ENCODE results near the gene NDC1. TPM values are rescaled to one million over a fixed set of nuclear protein-coding genes. Genes with fewer than 3 reads are reported as not detected.

NDC1 gene
- total and polyA plus RNA-seq, 2 of the 4 experiments (the other 2 are of a cell fraction), result 11.8 to 33.9 TPM

- H3K4me3 ChIP-seq (ENCODE audit: insufficient read depth, low read depth, low read length), result no peak overlapping the region
- H3K27ac ChIP-seq (ENCODE audit: insufficient read depth, low read length), result no peak overlapping the region
- no peak overlapping the region for H2BK5ac ChIP-seq (ENCODE audit: low read depth, low read length, poor library complexity, severe bottlenecking)
- ATAC-seq (ENCODE audit: low read depth) (no peak), DNase-seq (no peak)
- peaks cover 8% of the 10 kb centered on the region for H3K27me3 ChIP-seq (ENCODE audit: control insufficient read depth, insufficient read depth, low read length)
- H3K4me2 ChIP-seq (ENCODE audit: low read depth, low read length), result no peak overlapping the region
- H2BK120ac ChIP-seq (ENCODE audit: low read depth, low read length), result no peak overlapping the region
- BruUV-seq (replicated peaks), result no TSS peak
- H4K5ac ChIP-seq (ENCODE audit: low read depth, low read length), result no peak overlapping the region
- intact Hi-C loops (cut with micrococcal nuclease) (no loop called here), in situ Hi-C loops (cut with MboI; ENCODE audit: low sequenced_read_pairs) (no loop called here), dilution Hi-C loops (cut with HindIII; ENCODE audit: low sequenced_read_pairs, unreplicated experiment) (no loop called here)
- POLR2A ChIA-PET (ENCODE audit: unreplicated experiment), result no interaction called here
- no peak overlapping the region for H3K4ac ChIP-seq (ENCODE audit: low read depth, low read length)
- no peak overlapping the region for H4K91ac ChIP-seq (ENCODE audit: insufficient read depth, low read depth, low read length)
- H3K9me1 ChIP-seq (ENCODE audit: insufficient read depth, low read length), result no peaks in the 10 kb centered on the region
- peaks cover 2% of the 10 kb centered on the region; the same call in 1 of the 2 replicates for H3K9me3 ChIP-seq (ENCODE audit: control insufficient read depth, insufficient read depth, low read length)
- no peak overlapping the region for H4K8ac ChIP-seq (ENCODE audit: low read depth in 2 of 2, low read length in 2 of 2)
- no peak overlapping the region for H2AK5ac ChIP-seq (ENCODE audit: low read depth, low read length)
- no peak overlapping the region for H2BK15ac ChIP-seq (ENCODE audit: low read depth, low read length)
- no peak overlapping the region for H3K14ac ChIP-seq (replicated peaks; ENCODE audit: low read depth, low read length)
- no peaks in the 10 kb centered on the region for H3K36me3 ChIP-seq (ENCODE audit: control insufficient read depth, insufficient read depth, low read length)
- no peaks in the 10 kb centered on the region for H3K79me1 ChIP-seq (ENCODE audit: low read depth in 1 of 2, low read length in 2 of 2)
- WGBS, 2 experiments (ENCODE audit: extremely low coverage in 2 of 2, insufficient read length in 1 of 2), result 20% methylated on average over 1 of the region's 8 CpGs; no CpG with 5 or more reads in 1 of the 2 experiments
- H3K18ac ChIP-seq (ENCODE audit: low read depth, low read length), result no peak overlapping the region
- CTCF ChIA-PET, result no interaction called here
- no peak overlapping the region for H2AK9ac ChIP-seq (replicated peaks; ENCODE audit: low read depth, low read length, poor library complexity)
- H2AFZ ChIP-seq (replicated peaks; ENCODE audit: low read length, poor library complexity), result no peak overlapping the region
- no peak overlapping the region for H3K56ac ChIP-seq (ENCODE audit: extremely low read depth, insufficient read depth, low read length)
- TF ChIP-seq ELK1 (IDR thresholded peaks at IDR 0.05; ENCODE audit: borderline replicate concordance, low read depth, low read length) (no peak), POLR2A (IDR thresholded peaks at IDR 0.05; ENCODE audit: low read depth, low read length) (no peak), USF2 (IDR thresholded peaks at IDR 0.05; ENCODE audit: low read depth, low read length) (no peak), BHLHE40 (IDR thresholded peaks at IDR 0.05; ENCODE audit: low read depth, low read length) (no peak), RFX5 (IDR thresholded peaks at IDR 0.05; ENCODE audit: low read depth, low read length) (no peak), MXI1 (IDR thresholded peaks at IDR 0.05; ENCODE audit: borderline replicate concordance, low read depth, low read length) (no peak), CEBPB (IDR thresholded peaks at IDR 0.05; ENCODE audit: low read depth, low read length) (no peak), SMC3 (IDR thresholded peaks at IDR 0.05; ENCODE audit: low read depth, low read length) (no peak), RCOR1 (IDR thresholded peaks at IDR 0.05; ENCODE audit: insufficient replicate concordance, low read length) (no peak)
- no peak overlapping the region for H3K9ac ChIP-seq (ENCODE audit: low read depth, low read length)
- H3K23ac ChIP-seq (ENCODE audit: low read depth, low read length), result no peak overlapping the region
- no peak overlapping the region for H2BK20ac ChIP-seq (ENCODE audit: low read depth, low read length)
- H3K4me1 ChIP-seq (ENCODE audit: control insufficient read depth, insufficient read depth, low read length), result no peaks in the 10 kb centered on the region
- H4K20me1 ChIP-seq (ENCODE audit: insufficient read depth, low read length), result no peaks in the 10 kb centered on the region
Observed at GRCh38 chr1:53747841-53748240, 90.3 kb downstream of the NDC1 start.

All from IMR-90 (cell line).